HG02571 (cell line): ENCODE measurements around the gene ADORA2A.
A peak's percentile ranks its signal among the peaks of the same experiment; 100 is the strongest.

Experiments
- ATAC-seq: cut with Tn5 transposase; IDR thresholded peaks from one replicate; pipeline ENCODE4 v1.9.1; 2021; ENCODE audit warnings: mild to moderate bottlenecking, moderate library complexity; ENCODE audit not compliant: unreplicated experiment

Gene ADORA2A

GRCh38 chr22:24427500-24428164, at the start of gene ADORA2A:
Gene ADORA2A, plus strand, starts transcription at chr22:24427599. Its CDS starts 5,806 bp downstream, at chr22:24433405.
- peak; percentile 42 for ATAC-seq

GRCh38 chr22:24379536-24379935, 47.9 kb upstream of the ADORA2A start:
- ATAC-seq, result no peak

DNA sequence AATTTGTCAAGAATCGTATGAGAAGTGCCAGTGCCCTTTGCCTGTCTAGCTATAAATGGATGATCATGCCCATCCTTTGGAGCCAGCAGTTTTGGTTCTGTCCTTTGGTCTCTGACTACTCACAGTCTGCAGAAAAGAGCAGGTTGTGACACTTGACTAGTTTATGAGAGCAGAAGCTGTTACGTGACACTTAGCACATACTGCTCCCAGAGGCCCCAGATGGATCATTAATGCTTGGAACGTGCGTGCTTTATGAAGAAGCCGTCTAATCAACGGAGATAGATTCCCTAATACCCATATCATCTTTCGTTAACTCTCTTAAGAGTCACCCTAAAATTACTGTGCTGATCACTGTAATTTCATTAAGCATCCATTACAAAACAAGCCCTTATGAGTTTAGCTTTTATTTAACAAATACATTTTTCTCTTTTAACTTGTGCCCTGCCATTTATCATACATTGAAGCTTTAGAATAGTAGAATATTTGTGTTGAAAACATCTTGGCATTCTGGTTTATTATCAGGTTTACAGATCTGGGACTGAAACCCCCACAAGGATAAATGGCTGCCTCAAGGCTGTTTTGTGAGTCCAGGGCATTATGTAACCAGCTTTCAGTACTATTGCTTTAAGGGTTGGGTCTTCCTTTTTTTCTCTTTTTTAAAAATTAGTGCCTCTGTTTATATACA, 47.0 kb upstream of the ADORA2A start:
- no peak for ATAC-seq

GRCh38 chr22:24380905-24381230, 46.5 kb upstream of the ADORA2A start:
- no peak for ATAC-seq

GRCh38 chr22:24383061-24383460, 44.3 kb upstream of the ADORA2A start:
- no peak for ATAC-seq

DNA sequence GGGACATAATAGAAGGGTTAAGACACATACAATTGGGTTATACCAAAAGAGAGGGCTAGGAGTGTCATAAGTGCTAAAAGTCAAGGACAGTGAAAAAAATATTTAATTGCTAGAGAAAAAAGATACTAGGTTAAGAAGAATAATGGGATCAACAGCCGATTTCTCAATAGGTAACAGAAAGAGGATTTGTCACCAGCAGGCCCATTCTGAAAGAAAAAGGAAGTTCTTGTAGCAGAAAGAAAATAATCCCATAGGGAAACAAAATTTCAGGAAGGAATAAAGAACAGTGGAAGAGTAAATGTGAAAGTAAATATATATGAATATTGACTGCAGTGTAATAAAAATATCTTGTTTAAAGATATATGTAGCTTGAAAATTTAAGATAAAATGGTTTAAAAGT, 43.3 kb upstream of the ADORA2A start:
- ATAC-seq, result no peak

- ATAC-seq, result no peak
Measured at GRCh38 chr22:24386937-24387471, 40.4 kb upstream of the ADORA2A start.

GRCh38 chr22:24389680-24390079, 37.7 kb upstream of the ADORA2A start:
- no peak for ATAC-seq

GRCh38 chr22:24390156-24390555, 37.2 kb upstream of the ADORA2A start:
- ATAC-seq, result no peak

DNA sequence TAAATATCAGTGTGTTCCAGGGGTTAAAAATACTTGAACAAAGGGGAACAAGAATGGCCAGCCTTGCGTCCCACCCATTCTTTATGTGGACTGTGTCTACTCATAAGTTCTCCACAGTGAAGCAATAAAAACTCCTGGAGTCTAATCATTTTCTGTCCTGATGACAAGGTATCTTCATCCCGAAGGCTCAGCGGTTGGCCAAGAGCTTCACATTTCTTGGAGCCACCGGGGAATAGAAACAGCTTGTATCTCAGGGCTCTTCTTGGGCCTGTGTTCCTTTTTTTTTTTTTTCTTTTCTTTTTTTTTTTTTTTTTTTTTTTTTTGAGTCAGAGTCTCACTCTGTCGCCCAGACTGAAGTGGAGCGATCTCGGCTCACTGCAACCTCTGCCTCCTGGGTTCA, 36.8 kb upstream of the ADORA2A start:
- ATAC-seq, result no peak

- no peak for ATAC-seq
Measured at GRCh38 chr22:24391836-24392217, 35.6 kb upstream of the ADORA2A start.

DNA sequence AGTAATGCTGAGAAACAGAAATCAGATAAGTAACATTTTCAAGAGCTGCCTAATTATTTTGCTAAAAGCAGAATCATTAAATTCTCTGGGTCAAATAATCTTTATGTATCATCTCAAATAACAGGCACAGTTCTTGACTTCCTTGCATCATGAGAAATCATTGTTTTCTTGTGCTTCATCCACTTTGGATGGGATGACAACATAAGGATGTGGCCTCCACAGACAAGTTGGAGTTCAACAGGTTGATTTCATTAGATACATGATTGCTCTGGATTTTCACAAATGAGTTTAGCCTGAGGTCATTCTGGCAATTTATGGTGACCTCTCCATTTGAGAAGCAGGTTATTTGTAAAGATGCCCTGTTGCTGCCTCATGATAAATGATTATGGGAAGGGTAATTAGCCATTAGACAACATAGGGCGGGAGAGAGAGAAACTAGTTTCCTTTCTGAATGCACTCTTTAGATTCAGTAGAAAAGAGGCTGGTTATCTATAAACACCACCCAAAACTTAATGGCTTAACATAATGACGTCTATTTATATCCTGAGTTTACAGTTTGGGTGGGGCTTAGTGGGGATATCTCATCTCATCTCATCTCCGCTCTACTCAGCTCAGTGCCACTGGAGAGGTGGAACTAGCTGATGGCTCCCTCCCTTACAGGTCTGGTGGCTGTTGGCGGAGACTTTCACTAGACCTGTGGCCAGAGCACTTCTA, 35.0 kb upstream of the ADORA2A start:
- no peak for ATAC-seq

GRCh38 chr22:24393012-24393559, 34.3 kb upstream of the ADORA2A start:
- no peak for ATAC-seq

DNA sequence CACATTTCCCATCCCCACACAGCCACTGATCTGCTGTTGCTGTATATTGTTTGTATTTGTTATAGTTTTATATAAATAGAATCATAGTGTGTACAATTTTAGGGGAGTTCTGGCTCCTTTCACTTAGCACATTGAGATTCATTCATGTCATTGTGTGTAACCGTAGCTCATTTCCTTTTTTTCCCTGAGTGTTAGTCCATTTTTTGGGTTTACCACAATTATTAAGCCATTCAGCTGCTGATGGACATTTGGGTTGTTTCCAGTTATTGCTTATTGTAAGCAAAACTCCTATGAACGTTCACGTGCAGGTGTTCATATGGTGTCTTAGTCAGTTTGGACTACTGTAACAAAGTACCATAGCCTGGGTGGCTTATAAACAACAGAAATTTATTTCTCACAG, 33.6 kb upstream of the ADORA2A start:
- no peak for ATAC-seq

- no peak for ATAC-seq
Measured at GRCh38 chr22:24394254-24394653, 33.1 kb upstream of the ADORA2A start.

DNA sequence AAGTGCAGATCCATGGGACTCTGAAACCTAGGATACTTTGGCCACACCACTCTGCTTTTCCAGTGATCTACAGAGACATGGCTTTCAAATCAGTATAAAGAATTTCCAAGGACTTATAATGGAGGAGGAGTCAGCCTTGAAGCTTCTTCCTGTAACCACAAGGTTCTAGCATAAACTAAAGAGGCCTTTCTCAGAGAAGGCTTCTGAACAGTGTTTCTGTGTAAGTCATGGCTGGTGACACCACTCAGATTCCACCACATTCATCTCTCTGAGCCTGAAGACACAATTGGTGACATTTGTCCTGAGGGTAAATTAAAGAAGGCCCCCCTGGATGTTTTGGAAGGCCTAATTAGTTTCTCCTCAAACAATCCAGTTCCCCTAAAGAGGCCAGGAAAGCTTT, 29.0 kb upstream of the ADORA2A start:
- ATAC-seq, result no peak

DNA sequence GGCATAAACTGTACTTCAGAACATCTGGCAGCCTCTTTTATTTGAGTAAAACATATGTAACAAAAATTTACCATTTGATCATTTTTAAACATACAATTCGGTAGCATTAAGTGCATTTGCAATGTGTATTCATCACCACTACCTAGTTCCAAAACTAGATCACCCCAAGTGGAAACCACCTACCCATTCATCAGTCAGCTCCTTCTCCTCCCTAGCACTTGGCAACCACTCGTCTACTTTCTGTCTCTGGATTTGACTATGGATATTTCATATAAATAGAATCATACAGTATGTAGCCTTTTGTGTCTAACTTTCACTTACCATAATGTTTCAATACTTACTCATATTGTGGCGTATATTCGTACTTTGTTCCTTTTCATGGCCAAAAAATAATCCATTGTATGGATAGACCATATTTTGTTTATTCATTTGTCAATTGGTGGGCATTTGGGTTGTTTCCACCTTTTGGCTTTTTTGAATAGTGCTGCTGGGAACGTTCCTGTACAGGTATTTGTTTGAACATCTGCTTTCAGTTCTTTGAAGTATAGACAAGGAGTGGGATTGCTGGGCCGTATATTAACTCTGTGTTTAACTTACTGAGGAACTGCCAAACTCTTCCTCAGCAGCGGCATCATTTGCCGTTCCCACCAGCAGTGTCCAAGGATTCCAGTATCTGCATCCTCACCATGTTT, 27.2 kb upstream of the ADORA2A start:
- no peak for ATAC-seq

GRCh38 chr22:24400726-24401596, 26.4 kb upstream of the ADORA2A start:
- ATAC-seq, result no peak

GRCh38 chr22:24401931-24402367, 25.4 kb upstream of the ADORA2A start:
- ATAC-seq, result no peak
